SK-MEL-5 (cell line): ENCODE measurements around the gene TMEM131L. TPM values are rescaled to one million over a fixed set of nuclear protein-coding genes. Genes with fewer than 3 reads are reported as not detected.
"Not testable (repeated sequence)": the region's sequence is repeated elsewhere in the genome, so short reads cannot be mapped to it uniquely, and the experiment has no call there.

Experiments
- DNase-seq: peaks from one replicate; pipeline ENCODE4 v3.0.0-alpha.2; 2016; ENCODE audit warnings: low read depth, low spot score
- in situ Hi-C: cut with HindIII; loops from 2 replicates; pipeline ENCODE4 v1.10.0; 2016; ENCODE audit warnings: low sequenced_read_pairs, high pct_unique_total_duplicates, low pct_unique_long_range_greater_than_20kb
- total RNA-seq: library from RNA; depleted of rRNA; stranded (reverse); fragments of >200 nt; shearing (Covaris generic); gene quantifications from 2 replicates; pipeline ENCODE4 v1.2.3, GENCODE V29; 2014; rRNA removed

The TMEM131L gene
- total RNA-seq, 1 experiment from 2014 or later: 7.8 TPM

- in situ Hi-C loops: no loop called here
- DNase-seq: no peak
These were observed 197.5 kb downstream of the TMEM131L start for GRCh38 chr4:153663667-153664066.

GRCh38 chr4:153666505-153666904 lies 200.3 kb downstream of the TMEM131L start:
- in situ Hi-C loops, DNase-seq: not testable (repeated sequence)

- in situ Hi-C loops: no loop called here
- DNase-seq: no peak
These were observed 202.5 kb downstream of the TMEM131L start for GRCh38 chr4:153668647-153669046.

GRCh38 chr4:153669838-153670237 lies 203.7 kb downstream of the TMEM131L start:
- in situ Hi-C loops: no loop called here
- no peak for DNase-seq

- DNase-seq: no peak
These were observed 210.3 kb downstream of the TMEM131L start for GRCh38 chr4:153676486-153676885.

GRCh38 chr4:153676984-153677383 lies 210.8 kb downstream of the TMEM131L start:
- no peak for DNase-seq
- in situ Hi-C loops: no loop called here

More at GRCh38 chr4:153676486-153676885, 210.3 kb downstream of the TMEM131L start:
- in situ Hi-C loops: no loop called here

- in situ Hi-C loops: no loop called here
- DNase-seq: no peak
These were observed 213.3 kb downstream of the TMEM131L start for GRCh38 chr4:153679486-153679885.

GRCh38 chr4:153683763-153684181 lies 217.6 kb downstream of the TMEM131L start:
- DNase-seq: no peak
- in situ Hi-C loops: no loop called here

- in situ Hi-C loops: no loop called here
- DNase-seq: no peak
These were observed 218.2 kb downstream of the TMEM131L start, which contains the start of gene TLR2 for GRCh38 chr4:153684182-153684970. Gene TLR2 (plus strand): TSS chr4:153684280. CDS start chr4:153702908, 18,628 bp downstream.

GRCh38 chr4:153684971-153685371 lies 218.8 kb downstream of the TMEM131L start:
- in situ Hi-C loops: no loop called here
- DNase-seq: no peak

Other genes starting within 250 kb of the TMEM131L start
- 12.3 and 13.7 TPM in 2 replicates for gene MND1, start 121.7 kb upstream of the TMEM131L start, total RNA-seq
- gene TLR2, start 217.9 kb downstream of the TMEM131L start, total RNA-seq: 0.05 TPM in 1 of 2 replicates, not detected in the other